Spinal cord (tissue), 10 donors: ENCODE results near the gene NKX3-2. TPM values are rescaled to one million over a fixed set of nuclear protein-coding genes. Genes with fewer than 3 reads are reported as not detected.

Source experiments
- DNase-seq, 6 donors: peaks; one replicate each; pipeline versions ENCODE4 v3.0.0 to v3.0.0-alpha.2; 2013 to 2015; ENCODE audit warnings: low spot score in 6 of 6, low read depth in 4 of 6
- H3K27ac ChIP-seq: one replicate; pipeline ENCODE4 v1.5.1; 2013; ENCODE audit warnings: low read depth, low read length, control low read depth
- H3K27me3 ChIP-seq: one replicate; pipeline ENCODE4 v1.6.1; 2013; ENCODE audit warnings: low read length; ENCODE audit not compliant: control insufficient read depth, insufficient read depth
- H3K36me3 ChIP-seq: one replicate; pipeline ENCODE4 v1.6.1; 2013; ENCODE audit warnings: low read length; ENCODE audit not compliant: control insufficient read depth, insufficient read depth
- H3K4me1 ChIP-seq: one replicate; pipeline ENCODE4 v1.6.1; 2013; ENCODE audit warnings: low read length; ENCODE audit not compliant: control insufficient read depth, insufficient read depth
- H3K4me3 ChIP-seq: one replicate; pipeline ENCODE4 v1.5.1; 2013; ENCODE audit warnings: low read depth, low read length, control low read depth
- H3K9me3 ChIP-seq: one replicate; pipeline ENCODE4 v1.6.1; 2013; ENCODE audit warnings: low read length; ENCODE audit not compliant: control insufficient read depth, insufficient read depth
- WGBS: methylation state at CpG from one replicate; pipeline ENCODE4 v1.1.5; 2013; ENCODE audit warnings: missing lambda C conversion rate; ENCODE audit not compliant: insufficient coverage; 5-methylcytosine and 5-hydroxymethylcytosine counted together
- polyA plus RNA-seq, 2 donors: library from polyadenylated mRNA; unstranded; fragments of 120-200 nt; gene quantifications; one replicate each; pipeline ENCODE4 v1.2.1, GENCODE V29; 2013; ENCODE audit not compliant: insufficient read length in 2 of 2
- total RNA-seq, 2 donors: library from RNA; depleted of rRNA in 1 of 2; stranded (reverse); fragments of 120-200 nt in 1 of 2; fragments of >200 nt in 1 of 2; gene quantifications; one replicate each; pipeline versions ENCODE4 v1.2.3 to v1.2.4, GENCODE V29; 2013 to 2014
- donor health status: healthy.

NKX3-2 gene
- total and polyA plus RNA-seq, 4 donors: 0.20 to 0.60 (median 0.39) TPM

DNA sequence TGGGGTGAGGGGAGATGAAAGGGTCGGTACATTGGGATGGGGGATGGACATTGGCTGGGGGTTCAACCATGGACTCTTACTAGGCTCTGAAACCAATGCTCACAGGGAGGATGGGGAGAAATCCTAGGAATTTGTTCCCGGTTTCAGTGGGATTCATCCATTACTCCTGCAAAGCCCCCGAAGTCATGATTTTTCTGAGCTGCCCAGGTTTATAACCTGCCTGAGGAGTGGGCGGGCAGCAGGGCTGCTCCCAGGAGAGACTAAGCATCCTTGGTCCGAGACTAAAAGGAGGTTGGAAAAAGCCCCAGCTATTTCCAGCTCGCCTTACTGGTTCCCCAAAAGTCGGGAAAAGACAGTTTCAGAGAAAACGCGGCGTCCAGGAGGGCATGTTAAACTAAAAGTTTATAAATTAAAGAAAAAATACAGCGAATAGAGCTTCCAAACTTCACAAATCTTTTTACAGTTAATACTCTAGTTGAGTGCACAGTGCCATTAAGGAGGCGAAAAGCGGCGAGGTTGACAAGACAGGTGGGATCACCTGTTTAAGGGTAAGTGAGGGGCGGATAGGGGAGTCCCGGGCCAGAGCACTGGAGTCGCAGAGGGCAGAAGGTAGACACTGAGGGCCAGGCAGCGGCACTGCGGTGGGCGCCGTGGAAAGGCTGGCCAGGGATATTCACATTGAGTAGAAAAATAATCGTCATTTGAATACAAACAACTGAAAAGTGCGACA lies 3.7 kb downstream of the NKX3-2 start:
- H3K27me3 ChIP-seq: peaks cover 96% of the 10 kb centered on the region
- DNase-seq: peak in 1 of 6 donors; percentile 23
- peaks cover 58% of the 10 kb centered on the region for H3K4me1 ChIP-seq
- H3K36me3 ChIP-seq: no peaks in the 10 kb centered on the region
- WGBS: 12% methylated on average over 9 of the region's 23 CpGs
- peaks cover 6% of the 10 kb centered on the region for H3K9me3 ChIP-seq
- H3K27ac ChIP-seq: no peak overlapping the region
- no peak overlapping the region for H3K4me3 ChIP-seq

DNA sequence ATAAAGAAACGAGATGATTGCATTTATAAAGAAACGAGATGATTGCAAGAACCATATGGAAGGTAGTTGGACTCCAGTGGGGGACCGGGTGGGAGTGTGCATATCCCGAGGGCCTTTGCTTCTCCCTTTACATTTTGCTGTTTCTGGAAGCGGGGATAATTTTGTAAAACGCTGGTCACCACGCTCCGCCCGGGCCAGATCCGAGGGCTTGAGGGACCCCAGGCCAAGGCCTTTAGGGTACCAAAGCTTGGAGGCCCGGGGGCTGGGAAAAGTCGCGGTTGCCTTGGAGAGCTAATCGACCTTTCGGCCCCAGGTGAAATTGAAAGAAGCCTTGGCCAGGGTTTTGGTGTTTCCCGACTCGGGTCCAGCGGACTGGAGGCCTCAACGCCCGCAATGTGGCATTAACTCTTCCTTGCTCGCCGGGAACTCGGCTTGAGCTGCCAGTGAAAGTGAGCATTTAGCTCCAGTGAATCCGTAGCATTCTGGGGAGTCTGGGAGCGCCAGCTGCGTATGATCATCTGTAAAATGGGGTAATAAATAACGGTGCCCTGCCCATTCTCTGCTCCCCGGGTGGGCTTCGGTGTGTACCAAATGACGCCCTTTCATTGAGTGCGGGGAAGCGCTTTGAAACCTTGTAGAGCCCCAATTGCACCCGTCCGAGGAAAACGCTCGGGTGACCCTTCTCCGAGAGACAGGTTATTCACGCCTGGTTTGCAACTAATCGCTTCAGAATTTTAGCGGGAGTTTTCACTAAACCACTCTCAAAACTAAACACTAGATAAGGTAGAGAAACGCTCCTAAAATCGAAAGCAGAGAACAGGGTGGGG lies 4.5 kb downstream of the NKX3-2 start:
- peaks cover 96% of the 10 kb centered on the region for H3K27me3 ChIP-seq
- peaks cover 6% of the 10 kb centered on the region for H3K9me3 ChIP-seq
- H3K4me1 ChIP-seq: peaks cover 58% of the 10 kb centered on the region
- WGBS: 5% methylated on average over 37 of the region's 42 CpGs
- no peaks in the 10 kb centered on the region for H3K36me3 ChIP-seq
- no peak overlapping the region for H3K4me3 ChIP-seq
- peak in 1 of 6 donors; percentile 51 for DNase-seq
- no peak overlapping the region for H3K27ac ChIP-seq

DNA sequence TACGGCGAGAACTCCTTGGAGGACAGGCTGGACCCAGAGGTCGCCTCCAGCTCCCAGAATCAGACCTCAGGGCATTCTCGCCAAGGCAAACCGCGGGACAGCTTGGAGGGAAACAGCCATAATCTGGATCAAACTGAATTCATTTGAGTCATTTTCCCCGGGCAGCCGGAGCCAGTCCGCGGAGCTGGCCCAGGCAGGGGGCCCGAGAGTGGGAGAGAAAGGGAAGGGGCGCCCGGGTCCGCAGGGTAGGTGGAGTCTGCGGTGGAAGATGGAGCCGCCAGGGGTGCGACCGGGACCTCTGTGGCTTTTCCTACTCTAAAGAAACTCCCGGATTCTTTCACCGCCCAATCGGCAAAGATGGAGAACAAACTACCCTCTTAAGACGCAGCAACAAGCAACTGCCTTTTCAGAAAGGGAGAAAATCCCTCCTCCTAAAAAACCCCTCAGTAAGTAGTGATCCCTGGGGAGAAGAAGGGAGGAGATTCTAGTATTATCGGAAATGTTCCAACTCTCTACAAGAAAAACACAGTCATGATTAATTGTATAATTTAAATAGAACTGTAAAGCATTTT lies 5.2 kb downstream of the NKX3-2 start:
- Histone ChIP-seq H3K4me1 (peaks cover 58% of the 10 kb centered on the region), H3K27me3 (peaks cover 99% of the 10 kb centered on the region), H3K9me3 (peaks cover 6% of the 10 kb centered on the region), H3K4me3 (no peak overlapping the region), H3K27ac (no peak overlapping the region), H3K36me3 (no peaks in the 10 kb centered on the region)
- no peak for DNase-seq
- WGBS: 0% methylated on average over 6 of the region's 23 CpGs

DNA sequence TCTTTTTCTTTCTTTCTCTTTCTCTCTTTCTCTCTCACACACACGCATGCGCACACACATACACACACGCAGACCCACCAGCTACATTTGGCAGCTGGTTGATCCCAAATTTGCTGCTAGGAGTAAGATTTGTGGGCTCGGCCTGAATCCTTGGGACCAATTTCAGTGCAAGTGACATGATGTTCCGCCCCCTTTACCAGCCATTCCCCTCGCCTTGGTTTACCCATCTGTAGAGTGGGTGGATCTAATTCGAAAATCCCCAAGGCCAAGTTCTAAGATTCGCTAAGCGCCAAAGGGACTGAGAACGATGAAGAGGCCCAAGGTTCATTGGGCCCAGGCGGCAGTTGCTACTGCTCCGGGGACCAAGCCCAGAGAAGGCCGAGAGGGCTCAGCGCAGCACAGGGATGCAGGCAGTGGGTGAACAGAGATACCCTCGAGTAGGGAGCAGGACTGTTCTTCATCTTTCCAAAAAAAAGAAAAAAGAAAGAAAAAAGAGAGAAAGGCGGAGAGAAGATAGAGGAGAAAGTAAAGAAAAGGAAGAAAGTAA lies 5.8 kb downstream of the NKX3-2 start:
- Histone ChIP-seq H3K36me3 (no peaks in the 10 kb centered on the region), H3K4me1 (peaks cover 53% of the 10 kb centered on the region), H3K27me3 (peaks cover 100% of the 10 kb centered on the region), H3K4me3 (no peak overlapping the region), H3K27ac (no peak overlapping the region), H3K9me3 (peaks cover 6% of the 10 kb centered on the region)
- 18% methylated on average over 10 of the region's 16 CpGs for WGBS
- no peak for DNase-seq

DNA sequence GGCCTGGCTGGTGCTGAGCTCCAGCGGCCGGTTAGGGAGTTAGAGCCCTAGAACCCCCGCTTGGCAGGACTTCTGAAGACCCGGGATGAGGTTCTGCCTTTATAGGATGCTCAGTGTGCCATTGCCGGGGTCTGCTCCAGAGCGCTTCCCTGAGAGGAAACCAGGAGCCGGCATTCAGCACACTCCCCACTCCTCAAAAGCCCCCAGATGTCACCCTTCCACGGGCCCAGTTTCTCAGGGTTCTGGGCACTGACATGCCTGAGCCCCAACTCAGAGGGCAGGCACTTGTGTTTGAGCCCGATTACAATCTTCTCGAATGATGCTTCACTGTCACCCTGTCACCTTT lies 6.5 kb downstream of the NKX3-2 start:
- H3K4me1 ChIP-seq: peaks cover 46% of the 10 kb centered on the region
- H3K36me3 ChIP-seq: no peaks in the 10 kb centered on the region
- no peak for DNase-seq
- WGBS: 7% methylated on average over 6 of the region's 10 CpGs
- no peak overlapping the region for H3K27ac ChIP-seq
- peaks cover 100% of the 10 kb centered on the region for H3K27me3 ChIP-seq
- H3K4me3 ChIP-seq: no peak overlapping the region
- peaks cover 6% of the 10 kb centered on the region for H3K9me3 ChIP-seq

DNA sequence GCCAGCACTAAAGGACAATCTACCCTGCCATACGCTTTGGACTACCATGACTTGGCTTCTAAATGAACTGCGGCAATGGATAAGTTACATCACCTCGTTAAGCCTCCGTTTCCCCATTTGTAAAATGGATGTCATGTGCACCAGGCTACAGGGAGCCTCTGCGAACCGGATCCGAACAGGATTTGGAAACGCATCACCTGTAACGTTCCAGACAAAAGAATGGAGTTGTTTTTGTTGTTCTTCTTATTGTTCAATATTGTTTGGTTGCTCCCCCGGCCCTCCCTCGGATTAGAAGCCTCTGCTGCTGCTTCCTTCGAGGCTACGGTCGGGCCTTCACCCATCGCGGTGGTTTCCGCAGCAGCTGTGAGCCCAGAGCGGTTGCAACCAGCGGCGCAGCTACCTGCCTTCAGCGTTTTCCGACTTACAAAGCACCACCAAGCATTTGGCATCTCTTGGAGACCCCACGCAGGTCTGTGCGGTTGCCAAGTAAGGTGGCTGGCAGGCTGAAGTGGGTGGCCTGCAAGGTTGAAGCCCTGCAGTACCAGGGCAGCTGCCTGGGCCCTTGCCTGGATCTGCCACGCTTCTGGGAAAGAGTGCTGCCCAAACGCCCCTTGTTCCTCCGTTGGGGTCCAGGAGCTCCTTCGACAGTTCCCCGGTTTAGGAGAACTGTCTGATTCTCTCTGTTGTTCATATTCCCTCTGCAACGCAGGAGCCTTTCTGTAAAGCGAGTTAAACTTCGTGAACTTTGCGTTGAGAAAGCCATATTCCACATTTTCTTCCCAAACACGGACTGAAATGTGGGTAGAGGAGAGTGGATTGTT lies 7.1 kb downstream of the NKX3-2 start:
- peaks cover 6% of the 10 kb centered on the region for H3K9me3 ChIP-seq
- H3K4me3 ChIP-seq: no peak overlapping the region
- peaks cover 100% of the 10 kb centered on the region for H3K27me3 ChIP-seq
- 7% methylated on average over 28 of the region's 34 CpGs for WGBS
- no peak overlapping the region for H3K27ac ChIP-seq
- no peak for DNase-seq
- no peaks in the 10 kb centered on the region for H3K36me3 ChIP-seq
- H3K4me1 ChIP-seq: peaks cover 42% of the 10 kb centered on the region

DNA sequence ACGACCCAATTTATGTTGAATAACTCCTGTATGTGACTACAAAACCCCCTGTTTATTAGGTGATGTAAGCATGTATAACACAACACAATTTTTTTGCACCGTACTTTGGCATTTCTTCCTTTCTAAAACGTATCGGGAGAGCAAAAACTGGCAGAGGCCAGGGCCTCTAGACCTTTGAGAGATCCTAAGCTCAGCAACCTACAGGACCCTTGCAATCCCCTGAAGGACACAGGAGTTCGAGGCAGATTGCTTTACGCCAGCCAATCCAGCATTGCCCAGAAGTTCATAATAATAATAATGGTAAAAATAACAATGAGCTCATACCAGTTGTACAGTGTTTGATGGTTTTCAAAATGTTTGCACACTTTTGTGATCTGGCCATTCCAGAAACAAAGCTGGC lies 7.7 kb downstream of the NKX3-2 start:
- Histone ChIP-seq H3K4me3 (no peak overlapping the region), H3K27me3 (peaks cover 100% of the 10 kb centered on the region), H3K36me3 (no peaks in the 10 kb centered on the region), H3K27ac (no peak overlapping the region), H3K4me1 (peaks cover 36% of the 10 kb centered on the region), H3K9me3 (peaks cover 6% of the 10 kb centered on the region)
- 9% methylated on average over 3 of the region's 6 CpGs for WGBS
- DNase-seq: no peak

DNA sequence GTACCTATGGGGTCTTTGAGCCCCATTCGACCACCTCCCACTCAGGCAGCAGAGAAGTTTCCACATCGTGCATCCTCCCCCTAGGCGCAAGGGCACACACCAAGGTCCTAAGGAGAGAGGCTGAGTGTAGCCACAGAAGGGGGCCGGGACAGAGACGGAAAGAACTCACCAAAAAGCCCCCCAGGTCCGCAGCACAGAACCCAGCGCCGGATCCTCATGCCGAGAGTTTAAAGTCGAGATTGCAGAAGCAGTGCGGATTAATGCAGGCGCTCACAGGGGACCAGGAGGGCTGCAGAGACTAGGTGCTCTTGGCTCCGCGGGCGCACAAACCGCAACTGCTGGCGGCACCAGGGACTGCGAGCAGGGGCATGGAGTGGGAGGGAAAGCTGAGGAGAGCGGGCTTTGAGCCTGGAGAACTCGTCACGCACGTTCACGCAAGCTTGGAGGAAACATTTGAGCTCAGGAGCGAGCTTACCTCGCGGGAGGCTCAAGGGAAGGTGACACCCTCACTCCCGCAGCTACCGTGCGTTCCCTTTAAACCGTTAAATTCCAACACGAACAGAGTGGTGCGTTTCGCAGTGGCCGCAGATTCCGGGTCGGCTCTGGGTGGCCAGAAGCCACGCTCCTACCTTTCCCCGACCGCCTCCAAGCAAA lies 8.5 kb downstream of the NKX3-2 start:
- H3K4me3 ChIP-seq: no peak overlapping the region
- no peaks in the 10 kb centered on the region for H3K36me3 ChIP-seq
- DNase-seq: peak in 1 of 6 donors; percentile 34
- peaks cover 6% of the 10 kb centered on the region for H3K9me3 ChIP-seq
- WGBS: under 1% methylated on average over 39 of the region's 39 CpGs
- H3K4me1 ChIP-seq: peaks cover 36% of the 10 kb centered on the region
- H3K27me3 ChIP-seq: peaks cover 100% of the 10 kb centered on the region
- no peak overlapping the region for H3K27ac ChIP-seq

DNA sequence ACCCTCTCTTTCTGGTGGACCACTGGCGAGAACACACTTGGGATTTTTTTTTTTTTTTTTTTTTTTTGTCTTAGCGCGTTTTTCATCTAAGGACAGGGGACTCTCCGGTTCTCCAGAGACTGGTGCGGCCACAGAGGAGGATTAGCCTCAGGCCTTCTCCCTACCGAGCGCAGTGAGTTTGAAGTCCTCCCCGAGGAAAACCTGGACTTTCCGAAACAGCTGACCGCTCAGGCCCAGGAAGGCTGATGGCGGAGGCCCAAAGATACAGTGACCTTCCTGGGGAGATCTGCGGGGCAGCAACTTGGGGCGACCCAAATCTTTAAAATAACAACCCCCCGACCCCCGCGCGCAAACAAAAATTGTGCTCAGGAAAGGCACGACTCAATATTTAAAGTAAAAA lies 9.2 kb downstream of the NKX3-2 start:
- no peak for DNase-seq
- Histone ChIP-seq H3K9me3 (peaks cover 6% of the 10 kb centered on the region), H3K4me3 (no peak overlapping the region), H3K27me3 (peaks cover 100% of the 10 kb centered on the region), H3K36me3 (no peaks in the 10 kb centered on the region), H3K4me1 (peaks cover 36% of the 10 kb centered on the region), H3K27ac (no peak overlapping the region)
- WGBS: 3% methylated on average over 18 of the region's 18 CpGs
